GM23338 (cell line): ENCODE results near the gene STEAP3. TPM values are rescaled to one million over a fixed set of nuclear protein-coding genes. Genes with fewer than 3 reads are reported as not detected.

Source experiments
- ATAC-seq: fragments of 200-7000 bp; cut with Tn5 transposase; 3 replicates; pipeline ENCODE4 v1.9.1; 2020
- DNase-seq: peaks from one replicate; pipeline ENCODE4 v3.0.0-alpha.2; 2015; ENCODE audit warnings: low spot score
- H2AFZ ChIP-seq: fragments of 200-600 bp; sonication (generic); 2 replicates; pipeline ENCODE4 v1.8.0; 2016; ENCODE audit warnings: antibody characterized with exemption, mild to moderate bottlenecking, moderate library complexity
- H3F3A ChIP-seq: fragments of 200-600 bp; sonication (generic); replicated peaks from 2 replicates; pipeline ENCODE4 v1.8.0; 2017; ENCODE audit warnings: antibody characterized with exemption, mixed run types, low read depth
- H3K27ac ChIP-seq: fragments of 200-600 bp; sonication (generic); 2 replicates; pipeline ENCODE4 v1.6.1; 2016; ENCODE audit warnings: low read depth
- H3K27me3 ChIP-seq: fragments of 200-600 bp; sonication (generic); 2 replicates; pipeline ENCODE4 v1.8.0; 2016; ENCODE audit warnings: mild to moderate bottlenecking, mixed run types, moderate library complexity; ENCODE audit not compliant: insufficient read depth
- H3K36me3 ChIP-seq: fragments of 200-600 bp; sonication (generic); 2 replicates; pipeline ENCODE4 v1.8.0; 2016; ENCODE audit warnings: mild to moderate bottlenecking; ENCODE audit not compliant: insufficient read depth
- H3K4me1 ChIP-seq: fragments of 200-600 bp; sonication (generic); 2 replicates; pipeline ENCODE4 v1.8.0; 2016; ENCODE audit warnings: mild to moderate bottlenecking, moderate library complexity; ENCODE audit not compliant: insufficient read depth
- H3K4me2 ChIP-seq: fragments of 200-600 bp; sonication (generic); 2 replicates; pipeline ENCODE4 v1.7.1; 2017; ENCODE audit warnings: mixed run types
- H3K4me3 ChIP-seq: fragments of 200-600 bp; sonication (generic); 2 replicates; pipeline ENCODE4 v1.6.1; 2016; ENCODE audit warnings: mixed run types
- H3K79me2 ChIP-seq: fragments of 200-600 bp; sonication (generic); replicated peaks from 2 replicates; pipeline ENCODE4 v1.8.0; 2017; ENCODE audit warnings: mild to moderate bottlenecking; ENCODE audit not compliant: insufficient read depth
- H3K9me2 ChIP-seq: fragments of 200-600 bp; sonication (generic); 2 replicates; pipeline ENCODE4 v1.8.0; 2017; ENCODE audit not compliant: insufficient read depth
- H4K20me1 ChIP-seq: fragments of 200-600 bp; sonication (generic); replicated peaks from 2 replicates; pipeline ENCODE4 v1.8.0; 2017; ENCODE audit warnings: mild to moderate bottlenecking; ENCODE audit not compliant: insufficient read depth
- H3K27ac Mint-ChIP-seq: 2 replicates; pipeline ENCODE4 v1.8.0; 2020; ENCODE audit warnings: inconsistent platforms, mild to moderate bottlenecking, moderate library complexity, mixed read lengths
- H3K27me3 Mint-ChIP-seq: 3 replicates; pipeline ENCODE4 v1.8.0; 2022; ENCODE audit warnings: low read depth, mild to moderate bottlenecking, moderate library complexity, mixed read lengths, inconsistent platforms; ENCODE audit not compliant: insufficient read depth, poor library complexity
- H3K36me3 Mint-ChIP-seq: 3 replicates; pipeline ENCODE4 v1.8.0; 2021; ENCODE audit warnings: low read depth, mild to moderate bottlenecking, inconsistent platforms, moderate library complexity, mixed read lengths
- H3K4me1 Mint-ChIP-seq: 3 replicates; pipeline ENCODE4 v1.8.0; 2020; ENCODE audit warnings: mild to moderate bottlenecking, inconsistent platforms, mixed read lengths
- H3K4me3 Mint-ChIP-seq: 3 replicates; pipeline ENCODE4 v1.8.0; 2021; ENCODE audit warnings: moderate library complexity, mild to moderate bottlenecking, inconsistent platforms, mixed read lengths
- H3K9me3 Mint-ChIP-seq: 3 replicates; pipeline ENCODE4 v1.8.0; 2020; ENCODE audit warnings: moderate library complexity, mild to moderate bottlenecking, inconsistent platforms, mixed read lengths
- CREB1 ChIP-seq: fragments of 250-450 bp; sonication (Bioruptor Pico); IDR thresholded peaks from 2 replicates; pipeline ENCODE4 v1.5.0; 2020; ENCODE audit warnings: low read depth, mild to moderate bottlenecking, moderate library complexity
- EZH2 ChIP-seq: fragments of 200-600 bp; sonication (generic); IDR thresholded peaks from one replicate; pipeline ENCODE4 v1.8.0; 2017; ENCODE audit warnings: antibody characterized with exemption, mild to moderate bottlenecking, low read depth; ENCODE audit not compliant: unreplicated experiment
- EZH2phosphoT487 ChIP-seq: fragments of 200-600 bp; sonication (generic); IDR thresholded peaks from one replicate; pipeline ENCODE4 v1.8.1; 2018; ENCODE audit warnings: antibody characterized with exemption; ENCODE audit not compliant: unreplicated experiment
- JUNB ChIP-seq: IDR thresholded peaks from one replicate; pipeline ENCODE4 v1.6.1; 2016; ENCODE audit warnings: antibody characterized with exemption; ENCODE audit not compliant: unreplicated experiment
- NANOG ChIP-seq: IDR thresholded peaks from 2 replicates; pipeline ENCODE4 v1.6.1; 2016; ENCODE audit warnings: antibody characterized with exemption, borderline replicate concordance
- POLR2AphosphoS5 ChIP-seq: IDR thresholded peaks from 2 replicates; pipeline ENCODE4 v1.6.1; 2016; ENCODE audit warnings: antibody characterized with exemption, low read depth
- ZNF114 ChIP-seq: fragments of 250-450 bp; sonication (Bioruptor Pico); IDR thresholded peaks from 2 replicates; pipeline ENCODE4 v1.5.0; 2020; ENCODE audit warnings: mild to moderate bottlenecking, moderate library complexity
- ZNF331 ChIP-seq: fragments of 250-450 bp; sonication (Bioruptor Pico); IDR thresholded peaks from 2 replicates; pipeline ENCODE4 v1.5.0; 2020; ENCODE audit warnings: low read depth, mild to moderate bottlenecking, moderate library complexity
- polyA plus RNA-seq: library from polyadenylated mRNA; unstranded; fragments of >200 nt; fragmentation: Nextera tagmentation; extraction: Ambion mirVana; gene quantifications from 2 replicates; pipeline ENCODE4 v1.2.1, GENCODE V29; 2016
- total RNA-seq: library from RNA; depleted of rRNA; stranded (reverse); fragments of >200 nt; shearing (Covaris generic); gene quantifications from 2 replicates; pipeline ENCODE4 v1.2.3, GENCODE V29; 2014
- TF ChIP-seq, protein P1 (sequence below), 2 experiments: fragments of 200-600 bp in 1 of 2; sonication (generic) in 1 of 2; conservative IDR thresholded peaks; 2 replicates each; pipeline versions ENCODE4 v1.5.1 to v1.6.1; 2016 to 2017; ENCODE audit warnings: antibody characterized with exemption in 2 of 2, low read depth in 2 of 2, mild to moderate bottlenecking in 2 of 2, moderate library complexity in 1 of 2
- TF ChIP-seq, protein P2 (sequence below): IDR thresholded peaks from 2 replicates; pipeline ENCODE4 v1.6.1; 2016; ENCODE audit warnings: antibody characterized with exemption
- TF ChIP-seq, protein P3 (sequence below): fragments of 250-450 bp; sonication (Bioruptor Pico); IDR thresholded peaks from 2 replicates; pipeline ENCODE4 v1.5.0; 2020; ENCODE audit warnings: mild to moderate bottlenecking, moderate library complexity

Gene STEAP3
- total and polyA plus RNA-seq, 2 experiments from 2014 or later: 8.6 to 27.3 TPM

- Histone ChIP-seq H3K79me2 (no peaks in the 10 kb centered on the region), H3K4me1 (peaks cover 17% of the 10 kb centered on the region), H2AFZ (no peak overlapping the region), H3K27ac (no peak overlapping the region), H3K27me3 (no peaks in the 10 kb centered on the region), H3K4me3 (no peak overlapping the region), H3K4me2 (no peak overlapping the region), H3K36me3 (no peaks in the 10 kb centered on the region), H3F3A (no peaks in the 10 kb centered on the region), H4K20me1 (no peaks in the 10 kb centered on the region), H3K9me2 (no peaks in the 10 kb centered on the region)
- H3K36me3 Mint-ChIP-seq: no peaks in the 10 kb centered on the region
- no peaks in the 10 kb centered on the region for H3K9me3 Mint-ChIP-seq
- no peak overlapping the region for H3K27ac Mint-ChIP-seq
- ATAC-seq (no peak), DNase-seq (no peak)
- H3K27me3 Mint-ChIP-seq: peaks cover 14% of the 10 kb centered on the region
- H3K4me3 Mint-ChIP-seq: no peak overlapping the region
- H3K4me1 Mint-ChIP-seq: peaks cover 36% of the 10 kb centered on the region
- TF ChIP-seq, protein P1, sequence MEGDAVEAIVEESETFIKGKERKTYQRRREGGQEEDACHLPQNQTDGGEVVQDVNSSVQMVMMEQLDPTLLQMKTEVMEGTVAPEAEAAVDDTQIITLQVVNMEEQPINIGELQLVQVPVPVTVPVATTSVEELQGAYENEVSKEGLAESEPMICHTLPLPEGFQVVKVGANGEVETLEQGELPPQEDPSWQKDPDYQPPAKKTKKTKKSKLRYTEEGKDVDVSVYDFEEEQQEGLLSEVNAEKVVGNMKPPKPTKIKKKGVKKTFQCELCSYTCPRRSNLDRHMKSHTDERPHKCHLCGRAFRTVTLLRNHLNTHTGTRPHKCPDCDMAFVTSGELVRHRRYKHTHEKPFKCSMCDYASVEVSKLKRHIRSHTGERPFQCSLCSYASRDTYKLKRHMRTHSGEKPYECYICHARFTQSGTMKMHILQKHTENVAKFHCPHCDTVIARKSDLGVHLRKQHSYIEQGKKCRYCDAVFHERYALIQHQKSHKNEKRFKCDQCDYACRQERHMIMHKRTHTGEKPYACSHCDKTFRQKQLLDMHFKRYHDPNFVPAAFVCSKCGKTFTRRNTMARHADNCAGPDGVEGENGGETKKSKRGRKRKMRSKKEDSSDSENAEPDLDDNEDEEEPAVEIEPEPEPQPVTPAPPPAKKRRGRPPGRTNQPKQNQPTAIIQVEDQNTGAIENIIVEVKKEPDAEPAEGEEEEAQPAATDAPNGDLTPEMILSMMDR (conservative IDR thresholded peaks at IDR 0.05; ENCODE audit: low read depth in 2 of 2): peak in 1 of 2 experiments; percentile 25; a peak in 1 of 4 replicates
- TF ChIP-seq ZNF114 (CRISPR knock-in tag): no peak
Observed at GRCh38 chr2:119192893-119193292, 30.7 kb upstream of the STEAP3 start.

DNA sequence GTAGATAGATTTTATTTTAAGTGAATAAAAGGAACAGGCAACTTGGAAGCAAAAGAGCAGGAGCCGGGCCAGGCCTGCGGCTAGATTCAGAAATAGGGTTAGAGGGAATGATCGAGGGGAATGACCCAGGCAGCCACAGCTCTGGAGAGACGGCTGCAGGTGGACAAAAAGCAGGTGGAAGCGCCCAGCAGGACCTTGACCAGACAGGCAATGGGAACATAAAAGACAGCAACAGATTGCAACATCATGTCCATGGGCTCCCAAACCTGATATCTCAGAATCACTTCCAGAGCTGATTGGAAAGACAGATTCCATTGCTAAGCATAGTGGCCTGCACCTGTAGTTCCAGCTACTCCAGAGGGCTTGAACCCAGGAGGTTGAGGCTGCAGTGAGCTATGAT is 28.6 kb upstream of the STEAP3 start:
- Histone ChIP-seq H3K79me2 (no peaks in the 10 kb centered on the region), H3K27me3 (no peaks in the 10 kb centered on the region), H3F3A (no peaks in the 10 kb centered on the region), H4K20me1 (no peaks in the 10 kb centered on the region), H2AFZ (no peak overlapping the region), H3K4me2 (no peak overlapping the region), H3K36me3 (no peaks in the 10 kb centered on the region), H3K27ac (no peak overlapping the region), H3K4me1 (peaks cover 17% of the 10 kb centered on the region), H3K4me3 (no peak overlapping the region), H3K9me2 (no peaks in the 10 kb centered on the region)
- H3K4me1 Mint-ChIP-seq: peaks cover 40% of the 10 kb centered on the region
- ATAC-seq (no peak), DNase-seq (no peak)
- no peak overlapping the region; the same call in 2 of the 3 replicates for H3K4me3 Mint-ChIP-seq
- H3K27ac Mint-ChIP-seq: no peak overlapping the region
- no peaks in the 10 kb centered on the region for H3K36me3 Mint-ChIP-seq
- no peaks in the 10 kb centered on the region for H3K9me3 Mint-ChIP-seq
- H3K27me3 Mint-ChIP-seq: peaks cover 16% of the 10 kb centered on the region
- no peak for TF ChIP-seq JUNB
- TF ChIP-seq CREB1 (CRISPR knock-in tag): no peak
- TF ChIP-seq NANOG: no peak
- no peak for TF ChIP-seq EZH2
- TF ChIP-seq, protein P2, sequence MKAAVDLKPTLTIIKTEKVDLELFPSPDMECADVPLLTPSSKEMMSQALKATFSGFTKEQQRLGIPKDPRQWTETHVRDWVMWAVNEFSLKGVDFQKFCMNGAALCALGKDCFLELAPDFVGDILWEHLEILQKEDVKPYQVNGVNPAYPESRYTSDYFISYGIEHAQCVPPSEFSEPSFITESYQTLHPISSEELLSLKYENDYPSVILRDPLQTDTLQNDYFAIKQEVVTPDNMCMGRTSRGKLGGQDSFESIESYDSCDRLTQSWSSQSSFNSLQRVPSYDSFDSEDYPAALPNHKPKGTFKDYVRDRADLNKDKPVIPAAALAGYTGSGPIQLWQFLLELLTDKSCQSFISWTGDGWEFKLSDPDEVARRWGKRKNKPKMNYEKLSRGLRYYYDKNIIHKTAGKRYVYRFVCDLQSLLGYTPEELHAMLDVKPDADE: no peak
- TF ChIP-seq ZNF331 (CRISPR knock-in tag): no peak
- TF ChIP-seq EZH2phosphoT487: no peak
- TF ChIP-seq, protein P3, sequence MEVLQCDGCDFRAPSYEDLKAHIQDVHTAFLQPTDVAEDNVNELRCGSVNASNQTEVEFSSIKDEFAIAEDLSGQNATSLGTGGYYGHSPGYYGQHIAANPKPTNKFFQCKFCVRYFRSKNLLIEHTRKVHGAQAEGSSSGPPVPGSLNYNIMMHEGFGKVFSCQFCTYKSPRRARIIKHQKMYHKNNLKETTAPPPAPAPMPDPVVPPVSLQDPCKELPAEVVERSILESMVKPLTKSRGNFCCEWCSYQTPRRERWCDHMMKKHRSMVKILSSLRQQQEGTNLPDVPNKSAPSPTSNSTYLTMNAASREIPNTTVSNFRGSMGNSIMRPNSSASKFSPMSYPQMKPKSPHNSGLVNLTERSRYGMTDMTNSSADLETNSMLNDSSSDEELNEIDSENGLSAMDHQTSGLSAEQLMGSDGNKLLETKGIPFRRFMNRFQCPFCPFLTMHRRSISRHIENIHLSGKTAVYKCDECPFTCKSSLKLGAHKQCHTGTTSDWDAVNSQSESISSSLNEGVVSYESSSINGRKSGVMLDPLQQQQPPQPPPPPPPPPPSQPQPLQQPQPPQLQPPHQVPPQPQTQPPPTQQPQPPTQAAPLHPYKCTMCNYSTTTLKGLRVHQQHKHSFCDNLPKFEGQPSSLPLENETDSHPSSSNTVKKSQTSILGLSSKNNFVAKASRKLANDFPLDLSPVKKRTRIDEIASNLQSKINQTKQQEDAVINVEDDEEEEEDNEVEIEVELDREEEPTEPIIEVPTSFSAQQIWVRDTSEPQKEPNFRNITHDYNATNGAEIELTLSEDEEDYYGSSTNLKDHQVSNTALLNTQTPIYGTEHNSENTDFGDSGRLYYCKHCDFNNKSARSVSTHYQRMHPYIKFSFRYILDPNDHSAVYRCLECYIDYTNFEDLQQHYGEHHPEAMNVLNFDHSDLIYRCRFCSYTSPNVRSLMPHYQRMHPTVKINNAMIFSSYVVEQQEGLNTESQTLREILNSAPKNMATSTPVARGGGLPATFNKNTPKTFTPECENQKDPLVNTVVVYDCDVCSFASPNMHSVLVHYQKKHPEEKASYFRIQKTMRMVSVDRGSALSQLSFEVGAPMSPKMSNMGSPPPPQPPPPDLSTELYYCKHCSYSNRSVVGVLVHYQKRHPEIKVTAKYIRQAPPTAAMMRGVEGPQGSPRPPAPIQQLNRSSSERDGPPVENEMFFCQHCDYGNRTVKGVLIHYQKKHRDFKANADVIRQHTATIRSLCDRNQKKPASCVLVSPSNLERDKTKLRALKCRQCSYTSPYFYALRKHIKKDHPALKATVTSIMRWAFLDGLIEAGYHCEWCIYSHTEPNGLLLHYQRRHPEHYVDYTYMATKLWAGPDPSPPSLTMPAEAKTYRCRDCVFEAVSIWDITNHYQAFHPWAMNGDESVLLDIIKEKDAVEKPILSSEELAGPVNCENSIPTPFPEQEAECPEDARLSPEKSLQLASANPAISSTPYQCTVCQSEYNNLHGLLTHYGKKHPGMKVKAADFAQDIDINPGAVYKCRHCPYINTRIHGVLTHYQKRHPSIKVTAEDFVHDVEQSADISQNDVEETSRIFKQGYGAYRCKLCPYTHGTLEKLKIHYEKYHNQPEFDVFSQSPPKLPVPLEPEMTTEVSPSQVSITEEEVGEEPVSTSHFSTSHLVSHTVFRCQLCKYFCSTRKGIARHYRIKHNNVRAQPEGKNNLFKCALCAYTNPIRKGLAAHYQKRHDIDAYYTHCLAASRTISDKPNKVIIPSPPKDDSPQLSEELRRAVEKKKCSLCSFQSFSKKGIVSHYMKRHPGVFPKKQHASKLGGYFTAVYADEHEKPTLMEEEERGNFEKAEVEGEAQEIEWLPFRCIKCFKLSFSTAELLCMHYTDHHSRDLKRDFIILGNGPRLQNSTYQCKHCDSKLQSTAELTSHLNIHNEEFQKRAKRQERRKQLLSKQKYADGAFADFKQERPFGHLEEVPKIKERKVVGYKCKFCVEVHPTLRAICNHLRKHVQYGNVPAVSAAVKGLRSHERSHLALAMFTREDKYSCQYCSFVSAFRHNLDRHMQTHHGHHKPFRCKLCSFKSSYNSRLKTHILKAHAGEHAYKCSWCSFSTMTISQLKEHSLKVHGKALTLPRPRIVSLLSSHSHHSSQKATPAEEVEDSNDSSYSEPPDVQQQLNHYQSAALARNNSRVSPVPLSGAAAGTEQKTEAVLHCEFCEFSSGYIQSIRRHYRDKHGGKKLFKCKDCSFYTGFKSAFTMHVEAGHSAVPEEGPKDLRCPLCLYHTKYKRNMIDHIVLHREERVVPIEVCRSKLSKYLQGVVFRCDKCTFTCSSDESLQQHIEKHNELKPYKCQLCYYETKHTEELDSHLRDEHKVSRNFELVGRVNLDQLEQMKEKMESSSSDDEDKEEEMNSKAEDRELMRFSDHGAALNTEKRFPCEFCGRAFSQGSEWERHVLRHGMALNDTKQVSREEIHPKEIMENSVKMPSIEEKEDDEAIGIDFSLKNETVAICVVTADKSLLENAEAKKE (CRISPR knock-in tag): no peak
- TF ChIP-seq POLR2AphosphoS5: no peak
- TF ChIP-seq, protein P1 (conservative IDR thresholded peaks at IDR 0.05; ENCODE audit: low read depth in 2 of 2): no peak
